Activated CD4-positive, alpha-beta T cell treated with anti-CD3 and anti-CD28 coated beads, Interleukin-2, amount 10 ng/mL, durations not matched to agents 7 days and 5 days (primary cell): ENCODE data around the gene MBD5. TPM values are rescaled to one million over a fixed set of nuclear protein-coding genes. Genes with fewer than 3 reads are reported as not detected.

Experiments
- CTCF ChIA-PET: fragments of 350-600 bp; sonication (Branson Sonifier 250); formaldehyde crosslinking; loops from one replicate; lab custom pipeline; 2021; ENCODE audit warnings: antibody characterized with exemption; lab: Charles Lee
- POLR2A ChIA-PET: fragments of 350-600 bp; sonication (Branson Sonifier 250); formaldehyde crosslinking; loops from one replicate; lab custom pipeline; 2021; ENCODE audit warnings: antibody characterized with exemption; lab: Charles Lee
- DNase-seq: peaks from one replicate; pipeline ENCODE4 v3.0.0-alpha.2; 2020
- H3K27ac Mint-ChIP-seq: one replicate; pipeline ENCODE4 v1.8.0; 2021; ENCODE audit warnings: mild to moderate bottlenecking, moderate library complexity, mixed read lengths
- H3K27me3 Mint-ChIP-seq: one replicate; pipeline ENCODE4 v1.8.0; 2021; ENCODE audit warnings: mixed read lengths
- H3K36me3 Mint-ChIP-seq: one replicate; pipeline ENCODE4 v1.8.0; 2021; ENCODE audit warnings: low read depth, mixed read lengths
- H3K4me1 Mint-ChIP-seq: one replicate; pipeline ENCODE4 v1.8.0; 2021; ENCODE audit warnings: mixed read lengths
- H3K4me3 Mint-ChIP-seq: one replicate; pipeline ENCODE4 v1.8.0; 2021; ENCODE audit warnings: mild to moderate bottlenecking, moderate library complexity, mixed read lengths
- H3K9me3 Mint-ChIP-seq: one replicate; pipeline ENCODE4 v1.8.0; 2021; ENCODE audit warnings: mixed read lengths
- total RNA-seq, 2 experiments: library from RNA; stranded (reverse); gene quantifications; one replicate each; pipeline ENCODE4 v1.2.3, GENCODE V29; 2021

The MBD5 gene
- total RNA-seq, 2 experiments from 2014 or later, result 41.1 to 51.7 TPM

GRCh38 chr2:148484066-148484465 is 463.2 kb downstream of the MBD5 start:
- Mint-ChIP-seq H3K36me3 (no peaks in the 10 kb centered on the region), H3K9me3 (no peaks in the 10 kb centered on the region), H3K27ac (no peak overlapping the region), H3K27me3 (no peaks in the 10 kb centered on the region), H3K4me3 (no peak overlapping the region), H3K4me1 (no peaks in the 10 kb centered on the region)
- no peak for DNase-seq
- CTCF ChIA-PET, result interaction anchor here (0.9 to 1.1 kb wide), 3 partner anchors 10 to 25 kb away, joined by 3 read pairs; no protein-coding TSS in a partner anchor
- POLR2A ChIA-PET, result no interaction called here

DNA sequence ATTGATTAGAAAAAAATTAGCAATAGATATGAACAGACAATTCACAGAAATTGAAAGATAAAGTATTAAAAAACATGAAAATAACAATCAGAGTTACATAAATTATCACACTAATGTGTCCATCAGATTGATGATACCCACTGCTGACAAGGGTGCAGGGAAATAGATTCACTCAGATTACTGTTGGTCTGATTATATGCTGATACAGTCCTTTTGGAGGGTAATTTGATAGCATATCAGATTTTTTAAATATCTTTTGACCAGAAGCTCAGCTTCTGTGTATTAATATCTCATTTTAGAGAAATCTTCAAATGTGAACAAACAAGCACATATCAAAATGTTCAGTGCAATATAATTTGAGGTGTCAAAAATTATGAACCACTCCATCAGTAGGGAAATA is 465.8 kb downstream of the MBD5 start:
- no peak for DNase-seq
- no peak overlapping the region for H3K27ac Mint-ChIP-seq
- H3K4me3 Mint-ChIP-seq, result no peak overlapping the region
- no peaks in the 10 kb centered on the region for H3K4me1 Mint-ChIP-seq
- H3K27me3 Mint-ChIP-seq, result no peaks in the 10 kb centered on the region
- H3K9me3 Mint-ChIP-seq, result no peaks in the 10 kb centered on the region
- no peaks in the 10 kb centered on the region for H3K36me3 Mint-ChIP-seq
- CTCF ChIA-PET, result no interaction called here
- POLR2A ChIA-PET, result no interaction called here

GRCh38 chr2:148487439-148487838 is 466.5 kb downstream of the MBD5 start:
- CTCF ChIA-PET, result no interaction called here
- H3K27ac Mint-ChIP-seq, result no peak overlapping the region
- no peak overlapping the region for H3K4me3 Mint-ChIP-seq
- no peaks in the 10 kb centered on the region for H3K4me1 Mint-ChIP-seq
- no peaks in the 10 kb centered on the region for H3K36me3 Mint-ChIP-seq
- POLR2A ChIA-PET, result no interaction called here
- no peaks in the 10 kb centered on the region for H3K27me3 Mint-ChIP-seq
- no peak for DNase-seq
- no peaks in the 10 kb centered on the region for H3K9me3 Mint-ChIP-seq

DNA sequence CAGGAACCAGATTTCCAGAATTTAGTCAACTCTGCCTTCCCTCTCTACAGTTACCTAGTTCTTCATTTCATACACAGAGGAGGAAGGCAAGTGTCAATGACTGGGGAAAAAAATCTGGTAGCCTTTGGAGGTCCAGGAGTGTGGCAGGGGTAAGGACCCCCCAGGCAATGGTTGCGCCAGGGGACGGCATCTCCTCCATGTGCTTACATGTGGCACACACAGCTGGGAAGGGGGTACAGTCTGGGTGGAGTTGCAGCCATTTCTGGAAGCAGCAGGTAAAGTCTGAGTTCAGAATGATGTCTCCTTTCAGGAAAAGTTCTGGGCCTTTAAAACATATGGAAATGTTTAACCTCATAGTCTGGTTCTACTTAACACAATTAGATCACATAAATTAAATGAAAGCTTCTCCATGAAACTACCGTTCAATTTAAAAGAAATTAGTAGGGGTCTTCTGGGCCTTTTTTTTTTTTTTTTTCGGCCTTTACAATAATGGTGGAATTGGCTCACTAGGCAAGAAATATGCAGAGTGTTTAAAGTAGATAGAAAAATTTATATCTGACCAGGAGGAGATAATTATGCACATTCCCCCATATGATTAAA is 470.0 kb downstream of the MBD5 start:
- Mint-ChIP-seq H3K4me1 (no peaks in the 10 kb centered on the region), H3K27ac (no peak overlapping the region), H3K27me3 (no peaks in the 10 kb centered on the region), H3K4me3 (no peak overlapping the region), H3K9me3 (no peaks in the 10 kb centered on the region), H3K36me3 (no peaks in the 10 kb centered on the region)
- ChIA-PET POLR2A (no interaction called here), CTCF (interaction anchor here (0.8 kb wide), 1 partner anchor 13 kb away, joined by 3 read pairs; no protein-coding TSS in a partner anchor)
- DNase-seq, result no peak

- no peak overlapping the region for H3K4me3 Mint-ChIP-seq
- DNase-seq, result no peak
- ChIA-PET CTCF (interaction anchor here (0.7 to 1.2 kb wide), 2 partner anchors 10 to 15 kb away, joined by 3 read pairs; no protein-coding TSS in a partner anchor), POLR2A (no interaction called here)
- H3K4me1 Mint-ChIP-seq, result no peaks in the 10 kb centered on the region
- no peaks in the 10 kb centered on the region for H3K27me3 Mint-ChIP-seq
- no peaks in the 10 kb centered on the region for H3K9me3 Mint-ChIP-seq
- no peaks in the 10 kb centered on the region for H3K36me3 Mint-ChIP-seq
- H3K27ac Mint-ChIP-seq, result no peak overlapping the region
Measured at GRCh38 chr2:148493822-148494563, 473.1 kb downstream of the MBD5 start.

GRCh38 chr2:148495586-148495985 is 474.7 kb downstream of the MBD5 start:
- no peak for DNase-seq
- Mint-ChIP-seq H3K27me3 (no peaks in the 10 kb centered on the region), H3K9me3 (no peaks in the 10 kb centered on the region), H3K4me1 (no peaks in the 10 kb centered on the region), H3K4me3 (no peak overlapping the region), H3K27ac (no peak overlapping the region), H3K36me3 (no peaks in the 10 kb centered on the region)
- POLR2A ChIA-PET, result interaction anchor here (0.7 kb wide), 1 partner anchor 181 kb away, joined by 4 read pairs; no protein-coding TSS in a partner anchor
- CTCF ChIA-PET, result interaction anchor here (0.6 to 1.4 kb wide), 2 partner anchors 10 to 121 kb away, joined by 4 read pairs; no protein-coding TSS in a partner anchor

DNA sequence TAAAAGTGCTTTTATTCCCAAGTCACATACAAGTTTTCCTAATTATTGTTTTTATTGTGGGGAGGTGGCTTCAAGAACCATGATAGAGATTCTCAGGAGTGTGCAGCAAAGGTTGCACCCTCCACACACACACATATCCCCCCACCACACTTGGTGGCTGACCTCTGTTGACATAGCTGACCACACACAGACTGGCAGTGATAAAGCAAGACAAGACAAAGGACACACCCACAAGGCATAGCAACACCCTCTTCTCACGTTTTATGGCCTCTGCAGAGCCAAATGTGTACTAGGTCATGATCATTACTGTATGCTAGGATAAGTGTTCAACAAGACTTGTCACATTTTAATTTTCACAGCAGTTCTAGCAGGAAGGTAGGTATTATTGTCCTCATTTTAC is 480.7 kb downstream of the MBD5 start:
- Mint-ChIP-seq H3K36me3 (no peaks in the 10 kb centered on the region), H3K9me3 (no peaks in the 10 kb centered on the region), H3K4me1 (no peaks in the 10 kb centered on the region), H3K27ac (no peak overlapping the region), H3K4me3 (no peak overlapping the region), H3K27me3 (no peaks in the 10 kb centered on the region)
- ChIA-PET CTCF (interaction anchor here (1.3 kb wide), 2 partner anchors 8 to 18 kb away, joined by 3 to 4 read pairs; no protein-coding TSS in a partner anchor), POLR2A (no interaction called here)
- DNase-seq, result no peak

GRCh38 chr2:148503516-148503915 is 482.6 kb downstream of the MBD5 start:
- no peak for DNase-seq
- Mint-ChIP-seq H3K27me3 (no peaks in the 10 kb centered on the region), H3K9me3 (no peaks in the 10 kb centered on the region), H3K4me3 (no peak overlapping the region), H3K27ac (no peak overlapping the region), H3K36me3 (no peaks in the 10 kb centered on the region), H3K4me1 (no peaks in the 10 kb centered on the region)
- ChIA-PET CTCF (interaction anchor here (1.0 kb wide), 1 partner anchor 13 kb away, joined by 3 read pairs; no protein-coding TSS in a partner anchor), POLR2A (no interaction called here)

DNA sequence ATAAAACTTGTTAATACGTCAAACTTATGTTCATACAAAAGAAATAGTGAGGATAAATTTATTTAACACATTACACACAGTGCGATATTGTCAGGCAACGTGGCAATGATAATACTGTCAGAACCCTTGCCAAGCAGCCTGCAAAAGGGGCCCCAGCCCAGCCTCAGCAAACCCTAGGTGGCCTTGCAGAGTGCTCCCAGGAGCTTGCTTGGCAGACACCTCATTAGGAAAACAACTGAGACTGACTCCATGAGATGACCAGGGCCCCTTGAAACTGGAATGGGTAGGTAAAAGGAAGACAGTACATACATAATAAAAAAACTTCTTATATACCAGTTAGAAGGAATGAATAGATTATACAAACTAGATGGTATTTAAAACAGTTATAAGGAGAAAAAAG is 487.1 kb downstream of the MBD5 start:
- Mint-ChIP-seq H3K9me3 (no peaks in the 10 kb centered on the region), H3K27ac (no peak overlapping the region), H3K36me3 (no peaks in the 10 kb centered on the region), H3K27me3 (no peaks in the 10 kb centered on the region), H3K4me3 (no peak overlapping the region), H3K4me1 (peaks cover 33% of the 10 kb centered on the region)
- POLR2A ChIA-PET, result no interaction called here
- CTCF ChIA-PET, result interaction anchor here (1.0 to 5.1 kb wide), 3 partner anchors 14 to 79 kb away, joined by 3 to 54 read pairs (median 3); no protein-coding TSS in a partner anchor
- no peak for DNase-seq

GRCh38 chr2:148508878-148509287 is 488.0 kb downstream of the MBD5 start:
- Mint-ChIP-seq H3K27me3 (no peaks in the 10 kb centered on the region), H3K4me1 (peaks cover 36% of the 10 kb centered on the region), H3K9me3 (no peaks in the 10 kb centered on the region), H3K4me3 (peak overlapping the region; percentile 49), H3K36me3 (no peaks in the 10 kb centered on the region), H3K27ac (peak overlapping the region; percentile 43)
- ChIA-PET CTCF (interaction anchor here (0.6 to 5.1 kb wide), 33 partner anchors 8 to 579 kb away, joined by 3 to 54 read pairs (median 3); partner anchors contain the start of gene EPC2), POLR2A (interaction anchor here (1.0 kb wide), 1 partner anchor 135 kb away, joined by 5 read pairs; no protein-coding TSS in a partner anchor)
- DNase-seq, result no peak

- Mint-ChIP-seq H3K9me3 (peaks cover 2% of the 10 kb centered on the region), H3K27me3 (no peaks in the 10 kb centered on the region), H3K4me3 (peak overlapping the region; percentile 49), H3K27ac (peak overlapping the region; percentile 43), H3K4me1 (peaks cover 39% of the 10 kb centered on the region), H3K36me3 (no peaks in the 10 kb centered on the region)
- ChIA-PET POLR2A (interaction anchor here (0.6 to 1.0 kb wide), 3 partner anchors 134 to 574 kb away, joined by 3 to 9 read pairs (median 5); no protein-coding TSS in a partner anchor), CTCF (interaction anchor here (0.6 to 5.1 kb wide), 32 partner anchors 9 to 579 kb away, joined by 3 to 54 read pairs (median 3); partner anchors contain the start of gene EPC2)
- peak; percentile 87 for DNase-seq
Measured at GRCh38 chr2:148509288-148509902, 488.5 kb downstream of the MBD5 start.

GRCh38 chr2:148511883-148512282 is 491.0 kb downstream of the MBD5 start:
- ChIA-PET POLR2A (no interaction called here), CTCF (interaction anchor here (1.5 kb wide), 1 partner anchor 12 kb away, joined by 5 read pairs; no protein-coding TSS in a partner anchor)
- DNase-seq, result no peak
- peaks cover 10% of the 10 kb centered on the region for H3K9me3 Mint-ChIP-seq
- H3K27ac Mint-ChIP-seq, result no peak overlapping the region
- no peaks in the 10 kb centered on the region for H3K27me3 Mint-ChIP-seq
- peaks cover 8% of the 10 kb centered on the region for H3K36me3 Mint-ChIP-seq
- peaks cover 57% of the 10 kb centered on the region for H3K4me1 Mint-ChIP-seq
- no peak overlapping the region for H3K4me3 Mint-ChIP-seq
